WI38 (cell line): ENCODE measurements around the gene SPACA7.

Experiments
- H3K4me3 ChIP-seq: 2 replicates; pipeline ENCODE4 v1.5.1; 2011; ENCODE audit warnings: low read depth, mild to moderate bottlenecking, control low read depth, low read length
- TF ChIP-seq, protein P1 (sequence below): IDR thresholded peaks from 2 replicates; pipeline ENCODE4 v1.5.1; 2012; ENCODE audit warnings: low read depth, mild to moderate bottlenecking, control low read depth, low read length

The SPACA7 gene

DNA sequence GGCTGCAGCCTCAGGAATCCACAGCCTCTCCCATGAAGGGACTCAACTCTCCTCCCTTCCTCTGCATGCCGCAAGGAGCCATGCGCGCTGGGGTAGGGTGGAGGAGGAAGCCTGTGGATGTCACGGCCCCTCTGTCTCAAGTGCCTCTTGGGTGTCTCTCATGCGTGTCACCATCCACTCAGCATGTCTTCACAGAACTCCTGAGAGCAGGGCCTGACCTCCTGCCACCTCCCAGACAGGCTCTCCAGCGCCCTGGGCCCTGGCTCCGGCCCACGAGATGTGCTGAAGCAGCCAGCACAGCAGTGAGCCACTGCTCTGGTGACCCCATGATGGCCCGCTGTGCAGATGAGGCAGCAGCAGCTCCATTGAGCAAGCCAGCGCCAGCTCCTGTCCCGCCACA lies 25.9 kb upstream of the SPACA7 start:
- H3K4me3 ChIP-seq: no peak overlapping the region
- TF ChIP-seq, protein P1, sequence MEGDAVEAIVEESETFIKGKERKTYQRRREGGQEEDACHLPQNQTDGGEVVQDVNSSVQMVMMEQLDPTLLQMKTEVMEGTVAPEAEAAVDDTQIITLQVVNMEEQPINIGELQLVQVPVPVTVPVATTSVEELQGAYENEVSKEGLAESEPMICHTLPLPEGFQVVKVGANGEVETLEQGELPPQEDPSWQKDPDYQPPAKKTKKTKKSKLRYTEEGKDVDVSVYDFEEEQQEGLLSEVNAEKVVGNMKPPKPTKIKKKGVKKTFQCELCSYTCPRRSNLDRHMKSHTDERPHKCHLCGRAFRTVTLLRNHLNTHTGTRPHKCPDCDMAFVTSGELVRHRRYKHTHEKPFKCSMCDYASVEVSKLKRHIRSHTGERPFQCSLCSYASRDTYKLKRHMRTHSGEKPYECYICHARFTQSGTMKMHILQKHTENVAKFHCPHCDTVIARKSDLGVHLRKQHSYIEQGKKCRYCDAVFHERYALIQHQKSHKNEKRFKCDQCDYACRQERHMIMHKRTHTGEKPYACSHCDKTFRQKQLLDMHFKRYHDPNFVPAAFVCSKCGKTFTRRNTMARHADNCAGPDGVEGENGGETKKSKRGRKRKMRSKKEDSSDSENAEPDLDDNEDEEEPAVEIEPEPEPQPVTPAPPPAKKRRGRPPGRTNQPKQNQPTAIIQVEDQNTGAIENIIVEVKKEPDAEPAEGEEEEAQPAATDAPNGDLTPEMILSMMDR: no peak

DNA sequence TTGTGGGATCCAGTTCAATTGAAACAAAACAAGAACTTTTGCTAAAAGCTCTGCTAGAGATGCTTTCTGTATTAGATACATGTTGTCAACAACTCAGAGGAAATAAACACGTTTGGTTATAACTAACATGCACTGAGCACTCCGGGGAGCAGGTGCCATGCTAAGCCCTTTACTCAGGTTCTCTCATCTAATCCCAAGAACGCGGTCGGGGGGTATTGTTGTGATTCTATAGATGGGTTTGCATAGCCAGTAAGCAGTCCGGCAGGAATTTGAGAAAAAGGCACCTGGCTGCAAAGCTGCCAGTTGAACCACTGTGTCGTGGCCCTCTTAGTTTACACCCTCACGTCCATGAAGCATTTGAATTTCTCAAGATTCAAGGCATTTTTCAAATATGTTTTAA lies 24.3 kb upstream of the SPACA7 start:
- H3K4me3 ChIP-seq: no peak overlapping the region

DNA sequence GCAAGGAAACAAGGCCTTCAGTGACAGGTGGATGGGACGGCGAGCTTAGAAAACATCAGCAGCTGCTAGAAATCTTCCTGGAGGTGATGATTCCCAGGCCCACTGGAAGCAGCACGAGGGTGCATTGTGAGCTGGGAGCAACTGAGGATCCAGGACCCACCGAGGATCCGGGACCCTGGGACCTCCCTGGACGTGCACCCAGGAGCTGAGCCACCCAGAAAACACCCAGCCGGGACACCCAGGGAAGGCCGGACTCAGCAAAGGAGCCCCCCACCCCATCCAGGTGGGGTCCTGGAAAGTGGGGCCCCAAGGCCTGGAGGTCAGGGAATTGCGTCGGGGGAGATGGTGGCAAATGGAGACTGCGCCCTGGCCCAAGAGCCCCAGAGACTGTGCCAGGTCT lies 22.3 kb upstream of the SPACA7 start:
- H3K4me3 ChIP-seq: no peak overlapping the region
- TF ChIP-seq, protein P1: no peak

More for the DNA sequence above, 24.3 kb upstream of the SPACA7 start:
- TF ChIP-seq, protein P1: no peak

DNA sequence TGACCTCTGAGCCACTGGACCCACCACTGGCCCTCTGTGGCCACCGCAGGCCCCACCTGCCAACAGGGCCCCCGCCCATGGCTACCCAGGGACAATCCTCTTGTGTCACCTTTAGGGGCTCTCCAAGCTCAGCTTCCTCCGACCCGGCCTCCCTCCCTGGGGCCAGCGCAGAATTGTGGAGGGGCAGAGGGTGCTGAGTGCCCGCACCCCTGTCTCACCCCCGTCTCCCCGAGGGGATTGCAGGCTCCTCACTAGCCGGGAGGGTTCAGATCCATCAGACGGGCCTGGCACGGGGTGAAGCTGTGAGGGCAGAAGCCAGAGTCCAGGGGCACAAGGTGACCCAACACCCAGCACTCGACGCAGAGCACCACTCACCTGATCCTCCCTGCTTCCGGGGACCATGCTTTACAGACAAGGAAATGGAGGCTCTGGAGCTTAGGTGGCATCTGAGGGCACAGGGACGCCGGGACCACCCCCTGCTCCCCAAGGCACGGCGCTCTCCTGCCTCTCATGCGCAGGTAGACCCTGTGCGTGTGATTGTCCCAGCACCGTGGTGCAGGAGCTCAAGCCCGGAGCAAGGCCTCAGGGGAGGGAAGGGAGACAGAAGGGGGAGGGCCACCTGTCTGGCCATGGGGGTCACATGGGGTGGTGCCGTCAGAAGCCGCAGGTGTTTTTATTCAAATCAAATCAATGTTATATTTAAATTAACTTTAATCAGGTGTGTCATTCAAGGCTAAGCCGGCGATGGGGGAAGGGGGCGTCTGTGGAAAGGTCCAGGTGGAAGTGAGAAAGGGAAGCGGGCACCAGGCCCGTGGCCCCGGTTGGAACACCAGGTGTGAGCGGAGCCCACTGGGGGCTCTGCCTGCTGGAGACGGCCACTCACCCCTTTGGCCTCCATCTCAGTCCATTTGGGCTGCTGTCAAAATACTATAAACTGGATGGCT lies 21.6 kb upstream of the SPACA7 start:
- TF ChIP-seq, protein P1: no peak
- H3K4me3 ChIP-seq: no peak overlapping the region

DNA sequence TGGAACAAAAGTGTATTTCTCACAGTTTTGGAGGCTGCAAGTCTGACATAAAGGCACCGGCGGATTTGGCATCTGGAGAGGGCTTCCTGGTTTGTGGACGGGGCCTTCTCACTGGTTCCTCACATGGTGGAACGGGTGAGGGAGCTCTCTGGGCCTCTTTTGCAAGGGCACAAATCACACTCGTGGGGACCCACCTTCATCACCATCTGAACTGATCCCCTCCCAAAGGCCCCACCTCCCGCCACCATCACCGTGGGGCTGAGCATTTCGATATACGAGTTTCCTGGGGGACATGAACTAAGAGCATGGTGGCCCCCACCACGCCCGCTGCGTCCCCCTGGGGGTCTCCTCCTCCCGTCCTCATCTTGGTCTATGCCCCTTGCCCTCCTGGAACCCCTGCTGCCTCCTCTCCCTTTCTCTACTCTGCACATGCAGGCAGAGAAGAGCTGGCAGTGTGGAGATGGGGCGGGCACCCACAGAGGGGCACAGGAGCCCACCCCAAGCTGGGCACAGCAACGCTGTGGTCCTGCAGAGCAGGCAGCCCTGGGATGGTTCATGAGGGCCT lies 20.8 kb upstream of the SPACA7 start:
- H3K4me3 ChIP-seq: no peak overlapping the region
- TF ChIP-seq, protein P1: no peak

DNA sequence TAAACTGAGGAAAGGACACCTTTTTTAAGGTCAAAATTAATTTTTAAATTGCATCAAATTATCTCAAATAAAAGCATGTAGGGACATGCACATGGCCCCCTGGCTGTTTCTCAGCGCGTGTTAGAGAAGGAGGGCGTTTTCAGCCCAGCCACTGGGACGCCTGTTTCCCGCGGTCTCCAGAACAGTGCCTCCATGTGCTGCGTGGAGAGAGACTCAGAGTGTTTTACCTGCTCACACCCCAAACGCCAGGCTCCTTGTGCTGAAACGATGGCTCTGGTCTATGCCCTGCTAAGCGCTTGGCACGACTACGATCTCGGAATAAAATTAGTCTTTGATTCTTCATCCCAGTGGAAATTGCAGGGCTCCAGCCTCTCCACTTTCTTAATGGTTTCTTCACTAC lies 20.0 kb upstream of the SPACA7 start:
- TF ChIP-seq, protein P1: no peak
- no peak overlapping the region for H3K4me3 ChIP-seq

DNA sequence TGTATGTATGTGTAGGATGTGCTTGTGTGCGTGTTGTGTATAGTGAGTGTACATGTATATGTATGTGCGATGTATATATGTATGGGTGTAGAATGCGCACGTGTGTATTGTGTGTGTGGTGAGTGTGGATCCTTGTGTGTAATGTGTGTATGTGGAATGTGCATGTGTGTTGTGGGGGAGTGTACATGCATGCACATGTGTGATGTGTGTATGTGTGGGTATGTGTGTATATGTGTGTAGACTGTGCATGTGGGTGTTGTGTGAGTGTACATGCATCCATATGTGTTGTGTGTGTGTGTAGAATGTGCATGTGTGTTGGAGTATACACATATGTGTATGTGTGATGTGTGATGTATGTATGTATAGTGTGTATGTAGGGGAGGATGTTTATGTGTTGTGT lies 18.0 kb upstream of the SPACA7 start:
- H3K4me3 ChIP-seq: no peak overlapping the region
- TF ChIP-seq, protein P1: no peak
